Pons (tissue), 1 donor: Measurements from ENCODE around the gene MCM5.

ENCODE experiments used
- DNase-seq: peaks from one replicate; pipeline ENCODE4 v3.0.0-alpha.2; 2016; ENCODE audit warnings: low spot score

The MCM5 gene

DNA sequence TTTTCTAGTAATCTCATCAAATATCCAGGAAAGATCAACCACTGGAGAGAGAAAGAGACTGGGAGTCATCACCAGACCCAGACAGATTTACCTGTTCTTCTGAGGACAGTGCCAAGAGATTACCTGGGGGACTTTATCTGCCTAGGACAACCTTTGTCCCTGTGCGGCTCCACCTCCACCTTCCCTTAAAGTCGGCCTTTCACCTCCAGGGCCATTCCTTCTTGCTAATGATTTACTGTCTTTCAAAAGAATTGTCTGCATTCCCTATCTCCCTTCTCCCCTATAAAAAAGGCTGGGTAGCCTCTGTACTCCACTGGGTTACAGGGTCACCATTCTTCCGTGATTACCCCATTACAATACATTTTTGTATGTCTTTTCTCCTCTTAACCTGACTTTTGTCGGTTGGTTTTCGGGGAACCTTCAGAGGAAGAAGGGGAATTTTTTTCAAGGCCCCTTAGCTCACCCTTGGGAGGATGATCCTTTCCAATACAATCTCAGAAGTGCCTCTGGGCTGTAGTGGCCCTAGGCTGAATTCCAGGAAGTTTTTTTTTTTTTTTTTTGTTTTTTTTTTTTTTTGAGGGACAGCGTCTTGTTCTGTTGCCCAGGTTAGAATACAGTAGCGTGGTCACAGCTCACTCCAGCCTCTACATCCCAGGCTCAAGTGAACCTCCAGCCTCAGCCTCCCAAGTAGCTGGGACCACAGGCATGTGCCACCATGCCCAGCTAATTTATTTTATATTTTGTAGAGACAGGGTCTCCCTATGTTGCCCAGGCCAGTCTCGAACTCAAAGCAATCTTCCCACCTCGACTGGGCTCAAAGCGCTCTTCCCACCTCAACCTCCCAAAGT is 20.6 kb upstream of the MCM5 start:
- DNase-seq, result no peak

GRCh38 chr22:35380013-35380412 is 19.9 kb upstream of the MCM5 start:
- no peak for DNase-seq

- DNase-seq, result peak; percentile 73
Observed at GRCh38 chr22:35380537-35381423, 19.2 kb upstream of the MCM5 start, which contains the start of gene HMOX1. Gene HMOX1, plus strand, starts transcription at chr22:35381096. Its CDS starts 78 bp downstream, at chr22:35381174.

DNA sequence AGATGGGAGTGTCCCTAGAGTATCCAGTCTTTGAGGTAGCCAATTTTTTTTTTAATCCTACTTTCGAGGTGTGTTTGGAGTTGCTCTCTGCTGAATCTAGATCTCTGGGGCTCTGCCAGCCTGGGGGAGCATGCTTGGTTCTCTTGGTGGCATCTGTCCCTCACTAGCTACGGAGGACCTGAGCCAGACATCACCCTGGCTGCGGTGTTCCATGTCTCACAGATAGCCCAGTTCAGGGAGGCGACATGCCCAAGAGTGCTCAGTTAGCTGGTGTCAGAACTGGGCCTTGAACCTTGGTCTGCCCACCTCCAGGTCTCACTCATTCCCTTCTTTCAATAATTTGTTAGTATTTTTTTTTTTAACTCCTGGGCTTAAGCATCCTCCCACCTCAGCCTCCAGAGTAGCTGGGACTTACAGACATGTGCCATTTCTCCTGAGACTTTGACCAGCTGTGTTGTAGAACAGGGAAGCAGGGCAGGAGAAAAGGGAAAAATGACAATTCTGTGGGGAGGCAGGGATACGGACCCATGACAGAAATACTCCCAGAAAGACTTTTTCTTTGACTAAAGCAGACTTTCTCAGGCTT is 18.4 kb upstream of the MCM5 start:
- no peak for DNase-seq

DNA sequence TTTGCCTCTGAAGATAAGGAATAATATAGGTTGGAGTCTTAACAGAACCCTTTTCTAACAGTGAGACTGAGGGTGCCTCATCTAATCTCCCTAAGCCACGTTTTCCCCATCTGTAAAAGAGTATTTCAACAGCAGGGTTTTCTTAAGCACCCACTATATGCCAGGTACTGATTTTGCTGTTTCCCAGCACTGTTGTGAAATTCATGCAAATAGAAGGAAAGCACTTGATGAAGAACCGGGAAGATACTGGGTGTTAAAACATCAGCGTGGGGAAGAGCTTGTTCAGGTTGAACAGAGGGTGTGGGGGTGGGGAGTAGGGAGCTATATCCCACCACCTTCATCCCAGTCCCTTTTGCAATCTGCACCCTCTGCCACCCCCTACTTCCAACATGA is 16.3 kb upstream of the MCM5 start:
- DNase-seq, result no peak

- DNase-seq, result no peak
Observed at GRCh38 chr22:35384527-35384926, 15.4 kb upstream of the MCM5 start.

DNA sequence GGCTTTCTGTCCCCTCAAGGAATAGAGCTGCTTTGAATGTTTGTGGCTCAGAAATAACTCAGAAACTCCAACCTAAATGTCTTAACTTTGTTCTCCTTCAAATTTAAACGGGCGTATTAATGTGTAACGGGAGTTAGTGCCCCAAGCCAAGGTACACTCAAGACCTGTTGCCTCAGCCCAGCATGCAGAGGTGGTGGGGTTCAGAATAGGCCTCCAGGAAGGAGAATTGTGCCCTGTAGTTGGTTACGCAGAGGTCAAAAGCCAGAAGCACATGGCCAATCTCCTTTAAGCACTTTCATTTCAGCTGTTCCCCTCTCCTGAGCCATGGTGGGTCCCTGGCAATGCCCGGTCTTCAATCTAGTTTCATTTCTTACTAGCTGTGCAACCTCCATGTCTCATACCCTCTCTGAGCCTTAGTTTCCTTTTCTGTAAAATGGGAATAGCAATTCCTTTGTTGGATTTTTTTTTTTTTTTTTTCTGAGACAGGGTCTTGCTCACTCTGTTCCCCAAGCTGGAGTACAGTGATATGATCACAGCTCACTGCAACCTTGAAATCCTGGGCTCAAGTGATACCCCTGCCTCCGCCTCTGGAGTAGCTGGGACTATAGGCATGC is 14.9 kb upstream of the MCM5 start:
- DNase-seq, result no peak

GRCh38 chr22:35386670-35387288 is 13.2 kb upstream of the MCM5 start:
- DNase-seq, result no peak

- DNase-seq, result no peak
Observed at GRCh38 chr22:35390933-35391332, 9.0 kb upstream of the MCM5 start.

DNA sequence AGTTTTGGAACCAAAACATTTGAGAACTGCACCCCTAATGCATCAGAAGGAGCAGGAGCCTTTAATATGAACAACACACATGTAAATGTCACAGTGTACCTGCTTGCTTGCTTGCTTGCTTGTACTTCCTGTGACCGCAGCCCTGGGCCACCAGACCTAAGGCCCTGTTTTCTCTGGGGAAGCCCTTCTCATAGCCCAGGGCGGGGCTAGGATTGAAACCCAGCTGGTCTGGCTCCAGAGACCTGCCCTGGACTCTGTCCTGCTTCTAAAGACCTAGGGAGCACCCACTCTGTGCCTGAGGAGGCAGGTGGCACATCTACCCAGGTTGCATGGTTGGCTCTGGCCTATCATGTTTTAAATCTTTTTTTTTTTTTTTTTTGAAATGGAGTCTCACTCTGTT is 7.6 kb upstream of the MCM5 start:
- no peak for DNase-seq

- DNase-seq, result no peak
Observed at GRCh38 chr22:35393116-35394010, 6.6 kb upstream of the MCM5 start.

- no peak for DNase-seq
Observed at GRCh38 chr22:35394011-35394312, 6.0 kb upstream of the MCM5 start.

GRCh38 chr22:35394810-35395563 is 5.0 kb upstream of the MCM5 start:
- DNase-seq, result no peak

DNA sequence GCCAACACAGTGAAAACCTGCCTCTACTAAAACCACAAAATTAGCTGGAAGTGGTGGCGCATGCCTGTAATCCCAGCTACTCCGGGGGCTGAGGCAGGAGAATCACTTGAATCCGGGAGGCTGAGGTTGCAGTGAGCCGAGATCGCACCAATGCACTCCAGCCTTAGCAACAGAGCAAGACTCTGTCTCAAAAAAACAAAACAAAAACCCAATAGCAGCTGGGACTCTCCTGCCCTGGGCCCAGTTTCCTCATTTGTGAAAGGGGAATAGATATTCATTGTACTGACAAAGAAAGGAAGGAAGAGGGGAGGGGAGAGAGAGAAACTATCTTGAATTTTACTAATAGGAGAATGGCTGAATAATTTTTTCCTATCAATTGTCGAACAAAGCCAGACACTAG is 3.3 kb upstream of the MCM5 start:
- peak; percentile 76 for DNase-seq

GRCh38 chr22:35397095-35397904 is 2.6 kb upstream of the MCM5 start:
- DNase-seq, result no peak

DNA sequence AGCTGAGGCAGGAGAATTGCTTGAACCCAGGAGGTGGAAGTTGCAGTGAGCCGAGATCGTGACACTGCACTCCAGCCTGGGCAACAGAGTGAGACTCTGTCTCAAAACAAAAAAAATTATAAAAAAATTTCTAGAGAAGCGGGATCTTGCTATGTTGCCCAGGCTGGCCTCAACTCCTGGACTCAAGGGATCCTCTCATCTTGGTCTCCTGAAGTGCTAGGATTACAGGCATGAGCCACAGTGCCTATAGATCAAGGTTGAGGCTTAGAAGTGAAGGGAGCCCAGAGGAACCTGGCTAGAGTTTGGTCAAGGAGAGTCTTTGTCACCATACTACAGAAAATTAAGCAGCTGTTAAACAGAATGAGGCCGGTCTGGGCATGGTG is 1.4 kb upstream of the MCM5 start:
- no peak for DNase-seq

DNA sequence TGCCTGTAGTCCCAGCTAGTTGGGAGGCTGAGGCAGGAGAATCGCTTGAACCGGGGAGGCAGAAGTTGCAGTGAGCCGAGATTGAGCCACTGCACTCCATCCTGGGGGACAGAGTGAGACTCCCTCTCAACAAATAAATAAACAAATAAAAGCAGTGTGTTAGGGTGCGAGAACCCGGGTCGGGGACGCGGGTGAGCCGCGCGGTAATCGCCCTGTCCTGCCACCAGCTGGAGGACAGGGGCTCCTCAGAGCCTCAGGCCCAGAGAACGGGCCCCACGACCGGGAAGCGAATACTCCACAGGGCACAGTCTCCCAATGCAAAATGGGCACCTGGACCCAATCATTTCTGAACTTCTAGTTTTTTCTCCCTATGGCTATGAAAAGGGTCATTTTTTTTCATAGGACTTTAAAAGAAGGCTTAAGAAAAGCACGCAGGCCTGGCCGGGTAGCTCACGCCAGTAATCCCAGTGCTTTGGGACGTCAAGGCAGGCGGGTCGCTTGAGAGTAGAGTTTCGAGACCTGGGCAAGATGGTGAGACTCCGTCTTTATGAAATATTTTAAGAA is 744 bp upstream of the MCM5 start:
- DNase-seq, result no peak

GRCh38 chr22:35400501-35400790 is 506 bp downstream of the MCM5 start:
- no peak for DNase-seq

DNA sequence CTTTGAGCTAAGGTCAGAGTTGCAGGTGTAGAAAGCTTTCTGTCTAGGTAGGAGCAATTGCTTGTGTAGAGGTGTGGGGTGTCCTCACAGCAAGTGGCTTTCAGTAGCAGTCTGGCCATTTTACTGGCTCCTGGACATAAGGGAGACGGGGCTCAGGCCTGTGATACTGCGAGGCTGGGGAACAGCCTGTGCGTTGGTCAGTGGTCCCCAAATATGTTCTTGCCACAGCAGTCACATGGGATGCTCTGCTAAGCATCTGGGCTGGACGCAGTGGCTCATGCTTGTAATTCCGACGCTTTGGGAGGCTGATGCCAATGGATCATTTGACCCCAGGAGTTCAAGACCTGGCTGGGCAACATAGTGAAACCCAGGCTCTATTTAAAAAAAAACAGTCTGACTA is 1.9 kb downstream of the MCM5 start:
- no peak for DNase-seq
